Body of pancreas (tissue), 4 donors: ENCODE data around the gene RRAS.

Experiments used
- CTCF ChIP-seq, 7 experiments: fragments of 450-650 bp in 4 of 7; fragments of 200-600 bp in 3 of 7; sonication (generic) in 3 of 7; IDR thresholded peaks; one replicate each; pipeline ENCODE4 v1.5.1; 2016 to 2019; ENCODE audit warnings: antibody characterized with exemption in 7 of 7
- POLR2A ChIP-seq, 3 donors: fragments of 450-650 bp; IDR thresholded peaks; one replicate each; pipeline ENCODE4 v1.6.1; 2016; ENCODE audit warnings: antibody characterized with exemption in 3 of 3, mild to moderate bottlenecking in 2 of 3

GRCh38 chr19:49594157-49594992 lies 45.6 kb downstream of the RRAS start:
- TF ChIP-seq POLR2A (IDR thresholded peaks at IDR 0.05) (no peak), CTCF (IDR thresholded peaks at IDR 0.05) (no peak)
